Measurements from ENCODE around the gene CD8B2.
"Not testable (repeated sequence)": the region's sequence is repeated elsewhere in the genome, so short reads cannot be mapped to it uniquely, and the experiment has no call there.

CD8B2 gene

DNA sequence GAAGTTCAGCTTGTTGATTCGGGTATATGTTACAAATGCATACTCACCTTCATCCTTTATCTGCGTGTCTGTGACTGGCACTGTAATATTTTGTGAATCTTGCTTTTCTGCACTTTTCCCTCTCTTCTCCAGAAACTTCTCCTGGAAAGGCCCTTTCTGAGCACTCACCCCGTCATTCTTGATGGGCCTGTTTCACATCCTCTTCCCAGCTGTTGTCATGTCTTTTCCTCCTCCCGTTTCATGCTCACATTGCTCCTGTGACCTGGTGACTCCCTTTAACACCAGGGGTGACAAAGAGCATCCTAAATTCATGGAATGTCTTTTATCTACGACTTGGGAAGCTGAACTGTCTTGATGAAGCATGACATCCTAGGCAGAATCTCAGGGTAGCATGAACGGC lies 65.8 kb downstream of the CD8B2 start:
- Mint-ChIP-seq H3K27me3 (ENCODE audit: low read depth) (peaks cover 7% of the 10 kb centered on the region), H3K9me3 (no peaks in the 10 kb centered on the region), H3K27ac (no peak overlapping the region), H3K4me1 (ENCODE audit: low read depth) (no peaks in the 10 kb centered on the region), H3K36me3 (ENCODE audit: low read depth) (no peaks in the 10 kb centered on the region), H3K4me3 (no peak overlapping the region)

DNA sequence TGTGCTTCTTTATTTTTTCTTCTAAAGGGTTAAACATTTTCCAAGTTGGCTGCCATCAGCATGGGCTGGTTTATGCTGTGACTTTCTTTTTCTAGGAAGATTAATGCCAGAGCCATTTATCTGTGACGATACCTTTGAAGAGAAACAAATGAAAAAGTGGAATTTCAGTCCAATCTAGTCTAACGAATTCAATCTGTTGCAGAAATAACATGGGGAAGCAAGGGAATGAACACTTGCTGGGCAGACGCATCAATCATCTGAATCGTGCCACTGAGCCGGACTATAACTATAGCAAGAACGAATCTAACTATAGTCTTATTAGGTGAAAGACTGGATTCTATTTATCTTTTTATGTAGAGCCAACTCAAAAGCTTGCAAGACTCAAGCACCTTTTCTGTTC lies 66.2 kb downstream of the CD8B2 start:
- Mint-ChIP-seq H3K4me1 (ENCODE audit: low read depth) (no peaks in the 10 kb centered on the region), H3K9me3 (no peaks in the 10 kb centered on the region), H3K4me3 (no peak overlapping the region), H3K36me3 (ENCODE audit: low read depth) (no peaks in the 10 kb centered on the region), H3K27me3 (ENCODE audit: low read depth) (peaks cover 7% of the 10 kb centered on the region), H3K27ac (no peak overlapping the region)

DNA sequence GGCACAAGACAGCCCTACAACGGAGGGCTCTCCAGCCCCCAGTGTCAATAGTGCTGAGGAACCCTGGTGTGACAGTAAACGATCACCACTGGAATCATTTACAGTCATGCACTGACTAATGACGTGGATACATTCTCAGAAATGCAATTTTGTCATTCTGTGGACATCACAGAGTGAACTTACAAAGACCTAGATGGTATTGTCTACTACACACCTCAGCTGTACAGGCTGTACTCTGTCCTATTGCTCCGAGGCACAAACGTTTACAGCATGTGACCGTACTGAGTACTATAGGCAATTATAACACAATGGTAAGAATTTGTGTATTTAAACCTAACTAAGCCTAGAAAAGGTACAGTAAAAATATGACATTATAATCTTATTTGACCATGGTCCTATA lies 67.2 kb downstream of the CD8B2 start:
- Mint-ChIP-seq H3K4me1 (ENCODE audit: low read depth) (no peaks in the 10 kb centered on the region), H3K36me3 (ENCODE audit: low read depth) (no peaks in the 10 kb centered on the region), H3K27me3 (ENCODE audit: low read depth) (peaks cover 8% of the 10 kb centered on the region), H3K9me3 (no peaks in the 10 kb centered on the region), H3K27ac (no peak overlapping the region), H3K4me3 (no peak overlapping the region)

DNA sequence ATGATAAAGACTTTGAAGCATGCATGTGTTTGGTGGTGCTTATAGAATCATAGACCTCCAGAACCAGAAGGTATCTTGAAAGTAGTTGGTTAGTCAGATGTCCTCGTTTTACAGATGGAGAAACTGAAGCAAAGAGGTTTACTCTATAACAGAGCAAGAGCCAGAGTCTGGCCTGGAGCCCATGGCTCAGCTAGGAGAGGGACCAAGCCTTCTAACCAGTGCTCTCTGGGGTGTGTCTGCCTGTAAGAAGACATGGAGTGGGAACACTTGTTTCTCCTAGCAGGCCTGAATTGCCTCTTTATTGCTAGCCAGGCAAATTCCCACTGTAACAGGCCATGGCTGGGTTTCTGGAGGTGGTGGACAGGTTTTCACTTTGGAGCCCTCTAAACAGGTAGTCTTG lies 67.9 kb downstream of the CD8B2 start:
- no peak overlapping the region for H3K27ac Mint-ChIP-seq
- peaks cover 11% of the 10 kb centered on the region for H3K27me3 Mint-ChIP-seq (ENCODE audit: low read depth)

DNA sequence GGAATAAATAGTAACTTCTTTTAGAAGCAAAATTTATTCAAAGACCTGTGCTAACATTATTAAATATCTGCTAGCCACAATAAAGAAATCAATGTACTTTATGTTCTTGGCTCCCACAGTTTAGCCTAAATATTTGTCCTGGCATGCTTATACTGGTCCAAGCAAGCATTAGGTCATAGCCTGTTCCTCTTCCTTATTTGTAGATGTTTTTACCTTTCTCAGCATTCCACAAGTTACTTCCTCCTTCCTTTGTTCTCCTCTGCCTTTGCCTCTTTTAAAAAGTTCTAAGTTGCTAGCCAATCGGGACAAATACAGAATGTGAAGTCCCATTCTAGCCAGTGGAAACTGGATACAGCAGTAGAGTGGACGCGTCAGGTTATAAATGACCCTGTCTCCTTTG lies 72.6 kb downstream of the CD8B2 start:
- H3K27ac Mint-ChIP-seq: not testable (repeated sequence)
- H3K27me3 Mint-ChIP-seq (ENCODE audit: low read depth): peaks cover 11% of the 10 kb centered on the region

More for the DNA sequence above, 67.9 kb downstream of the CD8B2 start:
- Mint-ChIP-seq H3K9me3 (no peaks in the 10 kb centered on the region), H3K36me3 (ENCODE audit: low read depth) (no peaks in the 10 kb centered on the region), H3K4me1 (ENCODE audit: low read depth) (no peaks in the 10 kb centered on the region), H3K4me3 (no peak overlapping the region)

DNA sequence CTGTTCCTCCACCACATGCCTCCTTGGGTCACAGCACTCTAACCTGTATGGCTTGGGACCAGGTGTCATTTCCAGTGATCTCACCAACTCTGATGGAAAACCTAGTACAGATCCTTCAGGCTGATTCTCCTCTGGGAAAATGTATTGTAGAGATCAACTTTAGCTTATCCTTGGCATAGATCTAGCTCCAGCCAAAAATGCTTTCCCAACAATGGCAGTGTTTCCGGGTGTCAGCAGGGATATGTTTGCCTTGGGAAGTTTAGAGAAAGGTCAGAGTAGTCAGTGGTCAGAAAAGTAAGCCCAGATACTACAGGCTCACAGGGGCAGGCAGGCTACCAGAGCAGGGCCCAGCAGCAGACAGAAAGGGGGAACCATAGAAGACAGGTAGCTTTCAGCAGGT lies 73.6 kb downstream of the CD8B2 start:
- Mint-ChIP-seq H3K4me3 (no peak overlapping the region), H3K9me3 (no peaks in the 10 kb centered on the region), H3K36me3 (ENCODE audit: low read depth) (no peaks in the 10 kb centered on the region), H3K27me3 (ENCODE audit: low read depth) (peaks cover 6% of the 10 kb centered on the region), H3K27ac (no peak overlapping the region), H3K4me1 (ENCODE audit: low read depth) (no peaks in the 10 kb centered on the region)

More for the DNA sequence above, 72.6 kb downstream of the CD8B2 start:
- not testable (repeated sequence) for H3K4me1 Mint-ChIP-seq (ENCODE audit: low read depth); H3K36me3 Mint-ChIP-seq (ENCODE audit: low read depth); H3K4me3 Mint-ChIP-seq; H3K9me3 Mint-ChIP-seq

DNA sequence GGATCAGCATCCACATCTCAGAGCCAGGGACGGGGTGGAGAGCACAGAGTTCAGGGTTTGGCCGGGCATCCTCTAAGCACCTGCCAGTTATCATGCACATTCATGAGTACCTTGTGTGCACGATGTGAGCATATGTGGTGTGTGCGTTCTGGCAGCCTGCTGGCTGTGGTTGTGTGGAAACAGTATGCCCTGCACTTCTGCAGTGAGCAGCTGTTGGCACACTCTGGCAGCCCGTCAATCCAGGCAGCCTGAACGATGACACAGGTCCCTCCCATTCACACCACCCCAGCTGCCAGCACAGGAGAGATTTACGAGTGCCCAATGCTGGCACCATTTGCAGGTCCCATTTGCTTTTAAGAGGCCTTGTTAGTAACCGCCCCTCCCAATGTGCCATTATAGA lies 74.2 kb downstream of the CD8B2 start:
- Mint-ChIP-seq H3K4me3 (no peak overlapping the region), H3K27ac (no peak overlapping the region), H3K9me3 (no peaks in the 10 kb centered on the region), H3K4me1 (ENCODE audit: low read depth) (no peaks in the 10 kb centered on the region), H3K36me3 (ENCODE audit: low read depth) (no peaks in the 10 kb centered on the region), H3K27me3 (ENCODE audit: low read depth) (peaks cover 4% of the 10 kb centered on the region)

DNA sequence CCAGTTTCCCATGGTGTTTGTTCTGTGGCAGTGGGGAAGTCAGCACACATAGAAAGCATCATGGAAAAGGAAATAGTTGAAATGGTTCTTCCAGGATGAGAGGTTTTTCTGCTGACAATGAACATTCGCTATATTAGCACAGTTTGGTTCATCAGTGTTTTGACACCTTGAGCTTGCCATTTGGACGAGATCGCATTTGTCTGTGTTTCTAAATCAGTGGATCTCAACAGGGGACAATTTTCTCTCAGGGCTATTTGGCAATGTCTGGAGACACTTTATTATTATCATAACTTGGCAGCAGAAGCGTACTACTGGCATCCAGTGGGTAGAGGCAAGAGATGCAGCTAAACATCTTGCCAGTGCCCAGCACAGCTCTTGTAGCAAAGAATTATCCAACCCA lies 74.6 kb downstream of the CD8B2 start:
- Mint-ChIP-seq H3K9me3 (no peaks in the 10 kb centered on the region), H3K27me3 (ENCODE audit: low read depth) (peaks cover 4% of the 10 kb centered on the region), H3K4me1 (ENCODE audit: low read depth) (no peaks in the 10 kb centered on the region), H3K27ac (no peak overlapping the region), H3K4me3 (no peak overlapping the region), H3K36me3 (ENCODE audit: low read depth) (no peaks in the 10 kb centered on the region)

DNA sequence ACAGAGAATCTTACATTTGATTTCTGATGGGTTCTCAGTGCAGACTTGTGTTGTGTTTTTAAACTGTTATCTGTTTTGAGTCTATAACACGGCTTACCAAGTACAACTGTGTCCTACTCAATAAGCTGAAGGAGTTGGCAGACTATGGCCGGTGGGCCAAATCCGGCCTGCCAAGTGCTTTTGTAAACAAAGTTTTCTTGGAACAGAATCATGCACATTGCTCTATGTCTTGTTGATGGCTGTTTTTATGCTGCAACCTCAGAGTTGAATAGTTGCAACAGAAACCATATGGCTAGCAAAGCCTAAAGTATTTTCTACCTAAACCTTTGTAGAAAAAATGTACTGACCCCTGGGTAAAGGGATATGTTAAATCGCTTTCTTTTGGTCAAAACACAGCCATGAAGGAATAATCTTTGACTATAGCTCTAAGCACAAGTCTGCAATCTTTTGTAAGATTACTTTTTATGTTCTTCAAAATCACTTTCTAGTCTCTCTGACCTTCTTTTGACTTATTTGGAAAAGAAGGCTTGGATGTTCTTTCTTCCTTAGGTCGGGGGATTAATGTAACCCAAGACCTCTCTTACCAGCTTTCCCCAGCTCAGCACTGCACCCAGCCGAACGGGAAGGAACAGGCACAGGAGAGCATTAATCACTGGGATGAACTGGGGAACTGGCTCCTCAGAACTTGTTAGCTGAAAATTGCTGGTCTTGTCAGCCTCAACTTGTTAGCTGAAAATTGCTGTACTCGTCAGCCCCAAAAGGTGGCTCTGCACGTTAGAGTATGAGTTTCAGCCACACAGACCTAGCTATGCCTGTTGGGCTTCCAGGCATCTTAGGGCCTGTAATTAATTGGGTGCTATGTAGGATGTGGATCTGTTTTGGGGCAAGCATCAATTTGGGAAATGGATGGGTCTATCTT lies 75.4 kb downstream of the CD8B2 start:
- Mint-ChIP-seq H3K27ac (no peak overlapping the region), H3K9me3 (no peaks in the 10 kb centered on the region), H3K4me1 (ENCODE audit: low read depth) (no peaks in the 10 kb centered on the region), H3K4me3 (no peak overlapping the region), H3K36me3 (ENCODE audit: low read depth) (no peaks in the 10 kb centered on the region), H3K27me3 (ENCODE audit: low read depth) (peaks cover 4% of the 10 kb centered on the region)

DNA sequence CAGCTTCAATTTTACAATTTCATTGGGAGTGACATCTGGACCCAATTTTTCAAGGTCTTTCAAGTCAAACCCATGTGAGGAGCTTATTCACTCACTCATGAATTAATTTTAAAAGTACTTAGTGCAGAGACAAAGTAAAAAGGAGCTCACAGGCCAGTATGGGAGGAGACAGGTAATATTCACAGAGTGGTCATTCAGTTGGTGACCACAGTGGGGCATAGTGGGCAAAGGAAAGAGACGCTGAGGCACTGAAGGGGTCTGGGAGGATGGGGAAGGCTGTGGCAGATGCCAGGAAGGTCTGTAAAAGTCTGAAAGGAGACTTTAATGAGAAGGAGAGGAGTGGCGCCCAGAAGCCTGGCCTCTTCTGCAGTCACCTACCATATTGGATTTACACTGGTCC lies 76.0 kb downstream of the CD8B2 start:
- Mint-ChIP-seq H3K4me3 (no peak overlapping the region), H3K4me1 (ENCODE audit: low read depth) (no peaks in the 10 kb centered on the region), H3K27ac (no peak overlapping the region), H3K36me3 (ENCODE audit: low read depth) (no peaks in the 10 kb centered on the region), H3K27me3 (ENCODE audit: low read depth) (peaks cover 4% of the 10 kb centered on the region), H3K9me3 (no peaks in the 10 kb centered on the region)

DNA sequence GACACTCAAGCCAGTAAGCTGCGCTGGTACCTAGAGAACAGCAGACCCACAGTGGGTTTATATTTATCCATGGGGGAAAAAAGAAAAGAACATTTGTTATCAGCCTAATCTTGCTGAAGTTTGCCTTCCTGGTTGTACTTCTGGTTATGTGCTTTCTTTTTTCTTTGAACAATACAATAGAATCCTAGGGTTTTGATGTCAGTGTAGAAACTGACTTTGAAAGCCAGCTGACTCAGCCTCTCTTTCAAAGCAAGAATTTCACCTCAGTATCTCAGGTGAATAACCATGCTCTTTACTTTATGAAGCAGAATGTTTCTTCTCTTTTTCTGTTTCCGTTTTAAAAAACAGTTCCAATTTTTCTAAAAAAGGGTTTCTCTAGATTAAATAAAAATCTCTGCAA lies 78.4 kb downstream of the CD8B2 start:
- H3K27ac Mint-ChIP-seq: no peak overlapping the region
- H3K27me3 Mint-ChIP-seq (ENCODE audit: low read depth): peaks cover 5% of the 10 kb centered on the region
- H3K36me3 Mint-ChIP-seq (ENCODE audit: low read depth): no peaks in the 10 kb centered on the region
- no peaks in the 10 kb centered on the region for H3K4me1 Mint-ChIP-seq (ENCODE audit: low read depth)
- H3K9me3 Mint-ChIP-seq: no peaks in the 10 kb centered on the region
- H3K4me3 Mint-ChIP-seq: no peak overlapping the region

DNA sequence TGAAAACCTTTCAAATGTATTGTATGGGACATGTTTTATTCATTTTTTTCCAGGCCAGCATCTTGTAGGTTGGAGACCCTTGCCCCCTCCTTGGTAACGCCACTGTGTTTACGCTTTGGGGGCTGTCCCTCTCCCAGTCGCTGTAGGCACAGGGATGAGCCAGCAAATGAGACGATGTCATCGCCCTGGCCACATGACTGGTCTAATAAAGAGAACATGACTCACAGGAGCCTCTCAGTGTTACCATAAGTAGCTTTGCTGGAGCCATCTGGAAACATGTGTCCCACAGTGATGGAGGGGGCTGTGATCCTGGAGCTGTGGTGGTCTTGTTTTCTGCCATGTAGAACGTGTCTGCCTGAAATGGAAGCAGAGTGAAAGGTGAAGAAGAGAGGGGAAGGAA lies 78.9 kb downstream of the CD8B2 start:
- Mint-ChIP-seq H3K9me3 (no peaks in the 10 kb centered on the region), H3K4me1 (ENCODE audit: low read depth) (no peaks in the 10 kb centered on the region), H3K27ac (no peak overlapping the region), H3K27me3 (ENCODE audit: low read depth) (peaks cover 5% of the 10 kb centered on the region), H3K4me3 (no peak overlapping the region), H3K36me3 (ENCODE audit: low read depth) (no peaks in the 10 kb centered on the region)

DNA sequence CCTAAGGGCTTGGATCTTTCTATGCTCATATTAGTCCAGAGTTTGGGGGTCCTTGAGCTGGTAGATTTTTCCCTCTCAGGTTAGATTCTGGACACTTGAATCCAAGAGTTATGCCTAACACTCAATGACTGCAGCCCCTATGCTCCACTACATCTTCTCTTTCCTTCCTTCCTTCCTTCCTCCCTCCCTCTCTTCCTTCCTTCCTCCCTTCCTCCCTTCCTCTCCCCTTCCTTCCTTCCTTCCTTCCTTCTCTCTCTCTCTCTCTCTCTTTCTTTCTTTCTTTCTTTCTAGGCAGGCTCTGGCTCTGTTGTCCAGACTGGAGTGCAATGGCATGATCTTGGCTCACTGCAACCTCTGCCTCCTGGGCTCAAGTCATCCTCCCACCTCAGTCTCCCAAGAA lies 79.3 kb downstream of the CD8B2 start:
- not testable (repeated sequence) for H3K36me3 Mint-ChIP-seq (ENCODE audit: low read depth); H3K9me3 Mint-ChIP-seq; H3K27me3 Mint-ChIP-seq (ENCODE audit: low read depth); H3K4me1 Mint-ChIP-seq (ENCODE audit: low read depth); H3K4me3 Mint-ChIP-seq; H3K27ac Mint-ChIP-seq

DNA sequence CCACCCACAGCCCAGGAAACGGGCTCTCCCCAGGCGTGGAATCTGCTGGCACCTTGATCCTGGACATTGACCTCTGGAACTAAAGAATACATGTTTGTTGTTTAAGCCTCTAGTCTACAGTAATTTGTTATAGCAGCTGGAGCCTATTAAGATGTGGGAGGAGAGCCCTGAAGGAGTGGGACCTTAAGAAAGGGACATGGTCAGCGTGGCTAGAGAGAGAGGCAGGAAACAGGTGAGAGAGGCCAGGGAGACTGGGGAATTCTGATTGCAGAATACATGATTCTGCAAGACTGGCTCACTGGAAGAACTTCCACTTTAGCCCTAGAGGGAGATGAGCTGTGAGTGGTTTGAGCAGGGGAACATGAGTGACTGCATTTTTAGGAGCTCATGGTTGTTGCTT lies 83.2 kb downstream of the CD8B2 start:
- Mint-ChIP-seq H3K4me3 (no peak overlapping the region), H3K9me3 (no peaks in the 10 kb centered on the region), H3K27me3 (ENCODE audit: low read depth) (peaks cover 13% of the 10 kb centered on the region), H3K36me3 (ENCODE audit: low read depth) (no peaks in the 10 kb centered on the region), H3K4me1 (ENCODE audit: low read depth) (no peaks in the 10 kb centered on the region), H3K27ac (no peak overlapping the region)

Data from T-helper 1 cell treated with Interleukin-12 subunit alpha and Interleukin-12 subunit beta and Interleukin-4 antibody, amounts not matched to agents 30 μg/mL and 1 μg/mL, for 36 hours (primary cell).